Omental fat pad (tissue), 4 donors: ENCODE results near the gene ALS2. TPM values are rescaled to one million over a fixed set of nuclear protein-coding genes. Genes with fewer than 3 reads are reported as not detected.

Experiments
- ATAC-seq: fragments of 150-250 bp; one replicate; pipeline ENCODE4 v1.9.1; 2016; ENCODE audit warnings: mild to moderate bottlenecking, moderate library complexity; ENCODE audit not compliant: low FRiP score
- DNase-seq: peaks from one replicate; pipeline ENCODE4 v3.0.0-alpha.2; 2019; ENCODE audit warnings: low spot score
- total RNA-seq, 4 donors: library from RNA; depleted of rRNA; stranded (reverse); fragments of >200 nt; gene quantifications; one replicate each; pipeline ENCODE4 v1.1.0, GENCODE V29; 2016
- TF ChIP-seq, protein P1 (sequence below), 3 donors: fragments of 450-650 bp; IDR thresholded peaks; one replicate each; pipeline ENCODE4 v1.5.1; 2016 to 2017; ENCODE audit warnings: antibody characterized with exemption in 3 of 3, mild to moderate bottlenecking in 3 of 3, moderate library complexity in 2 of 3

ALS2 gene
- total RNA-seq, 4 donors from 2014 or later = 13.6 to 20.4 (median 17.9) TPM

DNA sequence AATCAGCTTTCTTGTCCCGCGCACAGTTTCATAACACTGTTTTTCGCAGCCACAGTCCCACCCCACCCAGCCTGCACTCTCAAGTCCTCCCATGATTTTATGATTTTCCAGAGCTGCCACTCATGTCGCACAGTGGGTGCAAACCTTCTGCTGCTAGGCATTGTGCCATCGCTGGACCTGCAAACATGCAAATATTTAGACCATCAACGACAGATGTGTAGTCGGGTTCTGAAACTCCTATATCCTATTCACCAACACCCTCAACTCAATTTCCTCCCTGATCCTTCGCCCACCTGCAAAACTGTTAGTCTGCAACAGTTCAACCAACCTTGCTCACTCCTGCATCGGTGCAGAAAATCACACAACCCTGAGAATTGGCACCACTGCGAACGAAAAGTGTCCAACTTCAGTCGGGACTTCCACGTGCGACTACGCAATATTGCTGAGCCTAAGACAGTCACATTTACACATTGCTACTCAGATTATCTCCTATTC lies 871 bp upstream of the ALS2 start:
- DNase-seq = no peak
- peak; percentile 0 for ATAC-seq

DNA sequence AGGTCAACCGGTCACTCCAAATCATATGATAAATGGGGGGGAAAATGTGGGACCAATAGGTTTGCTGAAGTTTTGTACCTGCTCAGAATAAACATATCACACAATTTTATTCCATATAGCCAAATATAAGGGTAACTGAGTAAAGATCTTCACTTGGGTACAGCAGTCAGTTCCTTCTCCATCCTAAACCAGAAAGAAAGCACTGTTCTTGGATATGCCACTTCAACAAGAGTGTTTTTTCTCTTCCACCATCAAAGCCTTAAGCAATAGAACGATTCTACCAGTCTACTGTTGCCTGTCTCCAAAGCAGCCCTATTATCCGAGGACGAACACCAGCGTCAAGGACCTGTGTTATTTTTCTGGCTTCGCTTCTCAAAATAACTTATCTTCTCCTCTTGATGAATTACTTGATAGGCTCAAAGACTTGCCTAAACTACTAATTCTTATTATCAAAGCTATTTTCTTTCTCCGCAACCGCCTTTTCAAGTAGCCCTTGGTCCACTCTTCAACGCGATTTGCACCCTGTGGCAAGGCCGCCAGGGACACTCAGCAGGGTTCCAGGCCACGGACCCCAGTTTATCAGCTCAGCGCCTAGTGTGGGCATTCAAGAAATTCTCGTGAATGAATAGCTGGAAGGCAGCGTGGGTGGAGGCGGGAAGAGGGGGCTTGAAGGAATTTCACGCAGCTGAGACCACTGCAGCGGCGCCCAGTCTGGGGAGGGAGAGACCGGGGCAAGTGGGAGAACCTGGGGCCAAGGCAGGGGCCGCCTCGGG lies 646 bp downstream of the ALS2 start:
- DNase-seq = no peak
- TF ChIP-seq, protein P1, sequence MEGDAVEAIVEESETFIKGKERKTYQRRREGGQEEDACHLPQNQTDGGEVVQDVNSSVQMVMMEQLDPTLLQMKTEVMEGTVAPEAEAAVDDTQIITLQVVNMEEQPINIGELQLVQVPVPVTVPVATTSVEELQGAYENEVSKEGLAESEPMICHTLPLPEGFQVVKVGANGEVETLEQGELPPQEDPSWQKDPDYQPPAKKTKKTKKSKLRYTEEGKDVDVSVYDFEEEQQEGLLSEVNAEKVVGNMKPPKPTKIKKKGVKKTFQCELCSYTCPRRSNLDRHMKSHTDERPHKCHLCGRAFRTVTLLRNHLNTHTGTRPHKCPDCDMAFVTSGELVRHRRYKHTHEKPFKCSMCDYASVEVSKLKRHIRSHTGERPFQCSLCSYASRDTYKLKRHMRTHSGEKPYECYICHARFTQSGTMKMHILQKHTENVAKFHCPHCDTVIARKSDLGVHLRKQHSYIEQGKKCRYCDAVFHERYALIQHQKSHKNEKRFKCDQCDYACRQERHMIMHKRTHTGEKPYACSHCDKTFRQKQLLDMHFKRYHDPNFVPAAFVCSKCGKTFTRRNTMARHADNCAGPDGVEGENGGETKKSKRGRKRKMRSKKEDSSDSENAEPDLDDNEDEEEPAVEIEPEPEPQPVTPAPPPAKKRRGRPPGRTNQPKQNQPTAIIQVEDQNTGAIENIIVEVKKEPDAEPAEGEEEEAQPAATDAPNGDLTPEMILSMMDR (IDR thresholded peaks at IDR 0.05) = no peak
- peak; percentile 30 for ATAC-seq

More for the DNA sequence above, 871 bp upstream of the ALS2 start:
- TF ChIP-seq, protein P1 (IDR thresholded peaks at IDR 0.05) = no peak

DNA sequence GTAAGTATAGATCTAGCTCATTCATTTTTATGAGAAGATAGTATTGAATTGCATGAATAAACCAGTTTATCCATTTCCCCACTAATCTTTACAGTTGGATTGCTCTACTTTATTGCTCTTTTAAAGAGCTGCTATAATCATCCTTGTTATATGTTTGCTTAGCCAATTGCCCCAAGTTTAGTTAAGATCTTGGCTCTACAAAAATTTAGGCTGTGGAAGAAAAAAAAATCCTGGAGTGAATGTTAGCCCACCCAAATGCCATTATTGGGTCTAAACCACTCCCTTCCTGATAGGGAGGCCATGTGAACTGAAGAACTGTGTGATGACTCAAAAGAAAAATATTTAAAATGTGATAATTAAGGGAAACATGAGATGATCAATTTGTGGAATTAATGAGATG lies 2.9 kb downstream of the ALS2 start:
- DNase-seq (no peak), ATAC-seq (no peak)
- TF ChIP-seq, protein P1 (IDR thresholded peaks at IDR 0.05) = no peak

DNA sequence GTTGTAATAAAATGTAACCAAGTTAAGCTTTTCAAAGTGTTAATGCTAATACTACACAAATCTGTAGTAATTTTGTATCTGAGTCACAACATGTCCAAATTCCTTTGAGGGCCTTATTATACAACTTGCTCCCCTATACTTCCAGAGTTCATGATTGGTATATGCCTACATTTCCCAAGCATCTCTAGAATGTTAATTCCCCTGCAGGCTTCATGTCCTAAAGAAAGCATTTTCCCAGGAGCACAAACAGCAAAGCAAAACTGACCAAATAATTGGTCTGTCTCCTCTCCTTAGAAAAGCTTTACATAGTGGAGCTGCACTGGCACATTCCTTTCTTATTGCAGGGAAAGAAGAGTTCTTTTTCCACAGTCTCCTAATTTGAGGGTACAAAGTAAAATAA lies 3.7 kb downstream of the ALS2 start:
- TF ChIP-seq, protein P1 (IDR thresholded peaks at IDR 0.05) = no peak
- DNase-seq (no peak), ATAC-seq (no peak)

DNA sequence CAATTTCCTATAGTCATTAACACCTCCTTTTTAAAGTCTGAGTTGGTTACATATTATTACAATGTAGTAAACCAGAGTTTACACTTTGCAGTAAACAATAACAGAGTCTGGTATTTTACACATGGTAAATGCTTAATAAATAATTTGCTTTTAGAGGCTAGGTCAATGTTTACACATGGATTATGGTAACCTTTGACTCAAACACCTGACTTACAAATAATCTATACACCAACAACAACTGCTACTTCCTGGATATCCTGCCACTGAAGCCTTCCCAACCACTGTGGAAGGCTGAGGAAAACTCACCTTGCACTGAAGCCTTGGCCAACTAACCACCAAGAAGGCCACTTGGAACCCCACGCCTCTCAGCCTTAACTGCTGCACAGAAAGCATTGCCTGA lies 5.4 kb downstream of the ALS2 start:
- ATAC-seq = no peak
- no peak for DNase-seq
- TF ChIP-seq, protein P1 (IDR thresholded peaks at IDR 0.05) = no peak

DNA sequence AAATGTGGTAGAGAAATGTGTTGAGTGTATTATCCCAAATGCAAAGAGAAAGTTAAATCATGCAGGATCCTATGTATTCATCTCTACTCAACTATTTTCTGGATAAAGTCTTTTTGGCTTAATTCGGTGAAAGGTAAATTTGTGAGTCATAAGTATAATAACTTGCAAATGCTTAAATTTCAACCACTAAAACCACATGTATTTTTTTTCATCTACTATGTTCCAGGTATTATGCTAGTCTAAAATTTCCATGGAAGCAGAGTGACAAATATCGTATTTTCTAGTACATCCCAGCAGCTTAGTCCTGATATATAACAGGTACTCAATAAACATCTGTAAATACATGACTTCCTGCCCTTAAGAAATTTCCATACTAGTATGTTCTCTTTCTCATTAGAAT lies 6.2 kb downstream of the ALS2 start:
- TF ChIP-seq, protein P1 (IDR thresholded peaks at IDR 0.05) = no peak
- DNase-seq (no peak), ATAC-seq (no peak)

DNA sequence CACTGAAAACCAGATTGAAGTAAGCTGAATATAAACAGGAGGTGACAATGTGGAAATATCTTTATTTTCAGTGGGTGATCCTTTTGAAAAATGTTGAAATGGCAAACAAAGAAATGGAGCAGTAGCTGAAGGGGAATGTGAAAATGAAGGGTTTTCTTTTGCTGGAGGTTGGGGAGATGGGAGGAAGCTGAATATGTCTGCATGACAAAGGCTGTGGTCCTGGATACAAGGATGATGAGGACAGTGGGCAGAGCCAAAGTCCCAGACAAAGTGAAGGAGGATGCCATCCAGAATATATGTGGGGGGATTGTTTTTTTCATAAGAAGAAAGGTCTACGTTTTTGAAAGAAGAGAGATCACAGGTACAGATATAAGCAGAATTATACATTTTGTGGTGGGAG lies 6.7 kb downstream of the ALS2 start:
- DNase-seq = no peak
- ATAC-seq = no peak
- TF ChIP-seq, protein P1 (IDR thresholded peaks at IDR 0.05) = no peak
